NAMALWA (cell line): Measurements from ENCODE around the gene TMEM50B.
"Not testable (repeated sequence)": the region's sequence is repeated elsewhere in the genome, so short reads cannot be mapped to it uniquely, and the experiment has no call there.

Experiments
- DNase-seq: peaks from one replicate; pipeline ENCODE4 v3.0.0-alpha.2; 2015; ENCODE audit warnings: low spot score

The TMEM50B gene

DNA sequence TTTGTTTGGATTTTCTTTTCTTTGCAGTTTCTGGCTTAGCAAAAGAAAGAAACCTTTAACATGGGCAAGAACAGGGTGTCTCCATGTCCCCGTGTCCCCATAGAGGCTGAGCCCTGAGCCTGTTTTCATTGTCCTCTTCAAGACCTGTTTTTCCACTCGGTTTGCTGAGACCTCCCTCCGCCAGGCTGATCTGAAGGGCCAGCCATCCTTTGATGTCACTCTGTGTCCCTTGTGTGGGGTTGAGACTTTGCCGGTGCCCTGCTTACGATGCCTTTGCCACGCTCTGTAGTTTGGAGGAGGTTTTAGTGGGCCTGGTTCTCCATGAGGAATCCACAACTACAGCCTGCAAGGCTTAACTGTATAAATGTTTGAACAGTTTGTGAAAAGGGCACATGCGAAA, 52.7 kb downstream of the TMEM50B start:
- no peak for DNase-seq

DNA sequence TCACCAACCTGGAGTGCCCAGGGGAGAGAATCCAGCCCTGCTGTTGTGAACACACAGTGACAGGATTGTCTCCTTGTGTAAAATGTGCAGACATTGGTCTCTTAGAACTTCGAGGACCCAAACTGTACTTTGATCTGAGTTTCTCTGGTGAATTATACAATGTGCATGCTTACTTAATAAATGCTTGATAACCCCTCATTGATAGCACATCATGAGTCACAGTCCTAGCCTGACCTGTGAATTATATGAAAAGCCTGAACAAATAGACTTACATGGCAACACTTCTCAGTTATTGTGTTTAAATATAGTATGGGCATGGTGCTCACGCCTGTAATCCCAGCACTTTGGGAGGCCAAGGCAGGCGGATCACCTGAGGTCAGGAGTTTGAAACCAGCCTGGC, 53.9 kb downstream of the TMEM50B start:
- no peak for DNase-seq

DNA sequence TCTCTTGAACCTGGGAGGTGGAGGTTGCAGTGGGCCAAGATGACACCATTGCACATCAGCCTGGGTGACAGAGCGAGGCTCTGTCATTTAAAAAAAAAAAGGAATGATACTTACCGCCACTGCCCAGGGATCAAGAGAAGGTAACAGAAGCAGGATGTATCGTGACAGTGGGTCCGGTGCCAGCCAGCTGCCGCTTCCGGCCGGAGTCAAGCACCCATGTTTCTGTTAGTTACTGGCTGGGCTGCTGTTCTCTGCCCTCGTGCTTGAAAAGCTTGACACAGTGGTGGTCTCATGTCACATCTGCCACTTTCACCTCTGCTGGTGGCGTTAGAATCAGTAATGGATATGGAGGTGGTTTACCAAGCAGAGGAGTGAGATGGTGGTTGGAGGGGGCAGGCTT, 55.6 kb downstream of the TMEM50B start:
- DNase-seq = no peak

DNA sequence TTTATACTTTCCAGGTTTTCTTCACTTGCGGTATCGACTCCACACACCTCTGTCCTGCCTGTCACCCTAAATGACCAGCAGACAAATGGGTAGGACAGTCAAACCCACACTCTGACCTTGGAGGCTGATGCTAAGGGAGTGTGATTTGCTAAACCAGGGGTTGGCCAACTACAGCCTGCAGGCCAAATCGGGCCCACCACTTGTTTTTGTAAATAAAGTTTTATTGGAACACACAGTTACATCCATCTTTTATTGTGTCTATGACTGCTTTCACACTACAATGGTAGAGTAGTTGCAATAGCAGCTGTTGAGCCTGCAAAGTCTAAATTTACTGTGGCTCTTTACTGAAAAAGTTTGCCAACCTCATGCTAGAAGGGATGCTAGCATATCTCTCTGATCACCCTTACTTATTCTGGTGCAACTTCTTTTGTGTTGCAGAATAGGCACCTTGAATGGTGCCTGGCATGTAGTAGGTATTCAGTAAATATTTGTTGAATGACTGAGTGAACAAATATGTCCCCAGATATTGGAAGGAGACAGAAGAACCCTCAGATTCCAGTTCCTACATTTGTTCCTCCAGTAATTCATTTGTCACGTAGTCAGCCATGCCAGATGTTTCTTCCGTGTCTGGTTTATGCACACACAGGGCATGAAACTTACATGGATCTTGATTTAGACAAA, 57.9 kb downstream of the TMEM50B start:
- DNase-seq = no peak

DNA sequence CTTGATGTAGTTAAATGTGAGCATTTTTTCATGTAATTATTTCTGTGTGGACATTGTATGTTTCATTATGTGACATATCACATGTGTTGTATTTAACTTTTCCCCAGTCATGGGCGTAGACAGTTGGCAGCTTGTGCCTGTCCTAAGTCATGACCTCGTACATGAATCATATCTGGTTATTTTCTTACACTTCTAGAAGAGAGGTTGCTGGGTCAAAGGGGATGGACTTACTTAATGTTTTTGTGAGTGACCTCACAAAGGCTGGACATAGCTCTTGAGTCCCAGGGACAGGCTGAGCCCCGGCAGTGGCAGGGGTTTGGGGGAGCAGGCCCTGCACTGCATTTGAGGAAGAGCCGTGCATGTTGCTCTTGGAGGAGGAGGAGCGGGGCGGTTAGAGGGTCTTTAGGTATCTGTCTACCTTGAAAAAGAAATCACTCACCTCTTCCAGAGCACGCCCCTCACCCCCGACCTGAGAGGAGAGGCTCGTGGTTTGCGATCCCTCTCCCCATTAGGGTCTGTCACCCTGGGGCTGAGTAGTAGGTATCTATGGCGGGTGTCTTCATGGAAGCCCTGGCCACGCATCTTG, 60.1 kb downstream of the TMEM50B start:
- DNase-seq = no peak

DNA sequence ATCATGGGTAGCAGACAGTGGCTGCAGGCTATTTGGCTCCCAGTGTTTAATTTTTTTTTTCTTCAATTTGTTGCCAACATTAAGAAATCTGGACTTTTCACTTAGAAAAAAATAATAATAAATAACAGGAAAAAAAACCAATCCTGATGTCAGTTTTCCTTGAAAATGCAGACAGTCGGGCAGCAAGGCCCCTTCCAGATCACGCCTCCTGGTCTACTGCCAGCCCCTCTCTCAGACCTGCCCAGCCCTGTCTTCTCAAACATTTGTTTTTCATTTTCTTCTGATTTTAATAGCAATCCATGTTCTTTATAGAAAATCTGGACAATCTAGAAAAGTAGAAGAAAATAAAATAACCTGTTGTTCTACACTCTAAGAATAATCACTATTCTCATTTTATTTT, 61.1 kb downstream of the TMEM50B start:
- DNase-seq = no peak

DNA sequence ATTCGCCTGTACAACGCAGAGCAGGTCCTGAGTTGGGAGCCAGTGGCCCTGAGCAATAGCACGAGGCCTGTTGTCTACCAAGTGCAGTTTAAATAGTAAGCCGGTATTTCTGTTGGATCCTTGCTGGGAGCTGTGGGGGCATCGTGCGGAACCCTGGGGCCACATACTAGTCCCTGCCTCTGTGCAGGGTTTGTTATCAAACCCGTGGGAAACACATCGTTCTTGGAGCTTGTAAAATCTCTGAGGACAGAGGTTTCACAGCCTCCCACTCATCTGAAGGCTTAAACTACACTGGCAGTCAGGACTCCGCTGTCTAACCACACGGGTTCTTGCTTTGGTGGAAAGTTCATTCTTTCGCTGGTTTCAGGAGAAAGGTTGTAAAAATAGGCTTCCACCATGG, 64.8 kb downstream of the TMEM50B start:
- no peak for DNase-seq

DNA sequence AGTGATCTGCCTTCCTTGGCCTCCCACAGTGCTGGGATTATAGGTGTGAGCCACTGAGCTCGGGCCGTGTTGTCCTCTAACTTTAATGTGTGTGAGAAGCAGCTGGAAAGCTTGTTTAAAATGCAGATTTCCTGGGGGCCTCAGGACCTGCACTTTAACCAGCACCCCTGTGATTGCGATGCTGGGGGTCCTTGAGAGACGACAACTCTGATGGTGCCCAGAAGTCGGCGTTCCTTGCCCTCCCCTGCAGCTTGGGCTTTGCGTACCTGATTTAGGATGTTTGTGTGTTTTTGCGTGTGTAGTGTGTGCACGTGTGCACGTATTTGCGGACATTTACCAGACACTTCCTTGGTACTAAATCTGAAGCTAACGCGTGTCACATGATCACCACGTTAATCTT, 65.7 kb downstream of the TMEM50B start:
- no peak for DNase-seq

DNA sequence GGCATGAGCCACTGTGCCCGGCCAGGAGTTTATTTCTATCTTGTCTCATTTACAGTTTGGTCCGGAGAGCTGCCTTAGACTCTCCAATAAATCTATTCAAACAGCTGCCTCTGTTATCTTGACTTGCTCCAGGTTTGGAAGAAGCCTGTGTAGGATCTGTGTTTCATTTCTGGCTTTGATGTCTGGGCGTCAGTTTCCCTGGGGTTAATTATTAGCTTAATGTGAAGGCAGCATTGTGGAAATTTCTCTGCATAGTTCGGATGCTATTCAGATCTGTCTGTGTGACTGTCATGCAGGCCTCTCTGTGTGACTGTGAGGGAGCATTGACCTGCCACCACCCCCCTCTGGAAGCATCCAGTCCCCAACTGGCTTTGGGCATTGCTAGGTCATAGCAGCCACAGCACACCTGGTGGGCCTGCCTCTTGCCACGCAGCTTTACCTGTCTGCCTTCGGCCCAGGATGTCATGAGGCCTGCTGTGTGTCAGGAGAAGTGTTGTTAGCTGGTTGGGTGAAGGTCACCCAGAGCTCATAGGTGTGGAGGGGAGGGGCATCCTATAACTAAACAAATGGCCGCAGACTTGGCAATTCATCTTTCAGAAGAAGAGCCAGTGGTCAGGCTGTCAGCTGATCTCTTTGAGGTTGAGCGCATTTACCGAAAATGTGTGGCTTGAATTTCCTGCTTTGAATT, 66.8 kb downstream of the TMEM50B start:
- DNase-seq = no peak

DNA sequence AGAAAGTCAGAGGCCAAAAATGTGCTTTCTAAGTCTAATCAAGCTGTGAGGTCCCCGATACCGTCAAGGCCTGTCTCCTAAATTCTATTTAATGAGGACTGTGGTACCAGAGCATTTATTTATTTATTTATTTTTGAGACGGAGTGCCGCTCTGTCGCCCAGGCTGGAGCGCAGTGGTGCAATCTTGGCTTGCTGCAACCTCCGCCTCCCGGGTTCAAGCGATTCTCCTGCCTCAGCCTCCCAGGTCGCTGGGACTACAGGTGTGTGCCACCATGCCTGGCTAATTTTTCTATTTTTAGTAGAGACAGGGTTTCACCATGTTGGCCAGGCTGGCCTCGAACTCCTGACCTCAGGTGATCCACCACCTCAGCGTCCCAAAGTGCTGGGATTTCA, 67.3 kb downstream of the TMEM50B start:
- DNase-seq = not testable (repeated sequence)

DNA sequence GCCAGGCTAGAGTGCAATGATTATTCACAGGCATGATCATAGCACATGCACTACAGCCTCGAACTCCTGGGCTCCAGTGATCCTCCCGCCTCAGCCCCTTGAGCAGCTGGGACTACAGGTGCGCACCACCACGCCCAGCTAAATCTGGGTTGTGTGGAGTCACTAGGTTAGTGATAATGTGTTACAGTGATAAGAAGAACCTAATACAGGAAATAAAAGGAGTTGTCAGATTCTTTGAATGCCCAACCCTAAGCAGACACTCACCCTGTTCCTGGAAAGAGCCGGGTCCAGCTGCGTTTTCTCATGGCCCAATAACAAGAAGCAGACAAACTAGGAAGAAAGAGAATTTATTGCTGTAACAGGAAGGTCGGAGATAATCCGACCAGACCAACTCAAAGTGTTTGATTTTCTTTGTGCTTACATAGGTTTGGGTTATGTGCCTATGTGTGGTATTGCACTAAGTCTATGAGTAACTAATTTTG, 67.8 kb downstream of the TMEM50B start:
- no peak for DNase-seq

DNA sequence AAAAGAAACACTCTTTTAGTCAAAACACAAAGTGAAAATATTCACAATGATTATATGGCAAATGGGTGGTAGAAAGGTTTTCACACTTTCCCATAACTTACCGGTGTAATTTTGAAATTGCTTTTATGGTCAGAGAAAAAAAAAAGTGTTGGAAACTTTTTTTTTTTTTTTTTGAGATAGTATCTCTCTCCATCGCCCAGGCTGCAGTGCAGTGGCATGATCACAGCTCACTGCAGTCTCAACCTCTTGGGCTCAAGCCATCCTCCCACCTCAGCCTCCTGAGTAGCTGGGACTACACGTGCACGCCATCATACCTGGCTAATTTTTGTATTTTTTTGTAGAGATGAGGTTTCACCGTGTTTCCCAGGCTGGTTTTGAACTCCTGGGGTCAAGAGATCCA, 73.3 kb downstream of the TMEM50B start:
- no peak for DNase-seq

DNA sequence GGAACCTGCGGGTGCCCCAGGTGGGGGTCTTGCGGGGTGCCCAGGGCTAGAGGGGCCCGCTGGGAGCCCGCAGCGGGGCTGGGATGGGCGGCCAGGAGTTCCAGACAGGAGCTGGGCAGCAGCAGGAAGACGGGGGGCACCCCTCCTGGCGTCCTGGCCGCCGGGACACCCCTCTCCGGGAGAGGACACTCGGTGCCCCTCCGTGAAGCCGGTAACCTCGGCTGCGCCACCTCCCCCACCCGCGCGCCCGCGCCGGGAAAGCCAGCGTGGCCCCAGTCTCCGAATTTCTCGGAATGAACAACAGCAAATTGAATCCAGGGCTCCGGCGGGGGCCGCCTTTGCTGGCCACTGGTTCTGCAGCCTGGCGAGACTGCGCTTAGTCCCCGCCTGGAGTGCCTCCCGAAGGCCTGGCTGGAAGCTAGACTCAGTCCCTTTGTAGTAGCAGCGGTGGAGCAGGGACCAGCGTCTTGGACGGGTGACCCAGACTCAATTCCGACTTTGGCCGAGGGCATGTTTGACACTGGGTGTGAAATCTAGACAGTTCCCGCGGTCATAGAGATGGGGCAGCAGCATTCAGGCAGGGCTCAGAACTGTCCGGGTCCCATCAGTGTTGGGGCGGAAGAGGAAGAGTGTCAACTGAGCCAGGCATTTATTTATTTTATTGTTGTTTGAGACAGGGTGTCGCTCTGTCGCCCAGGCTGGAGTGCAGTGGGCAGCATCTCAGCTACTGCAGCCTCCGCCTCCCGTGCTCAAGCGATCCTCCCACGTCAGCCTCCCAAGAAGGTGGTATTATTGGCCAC, 75.8 kb downstream of the TMEM50B start:
- peak; percentile 69 for DNase-seq

DNA sequence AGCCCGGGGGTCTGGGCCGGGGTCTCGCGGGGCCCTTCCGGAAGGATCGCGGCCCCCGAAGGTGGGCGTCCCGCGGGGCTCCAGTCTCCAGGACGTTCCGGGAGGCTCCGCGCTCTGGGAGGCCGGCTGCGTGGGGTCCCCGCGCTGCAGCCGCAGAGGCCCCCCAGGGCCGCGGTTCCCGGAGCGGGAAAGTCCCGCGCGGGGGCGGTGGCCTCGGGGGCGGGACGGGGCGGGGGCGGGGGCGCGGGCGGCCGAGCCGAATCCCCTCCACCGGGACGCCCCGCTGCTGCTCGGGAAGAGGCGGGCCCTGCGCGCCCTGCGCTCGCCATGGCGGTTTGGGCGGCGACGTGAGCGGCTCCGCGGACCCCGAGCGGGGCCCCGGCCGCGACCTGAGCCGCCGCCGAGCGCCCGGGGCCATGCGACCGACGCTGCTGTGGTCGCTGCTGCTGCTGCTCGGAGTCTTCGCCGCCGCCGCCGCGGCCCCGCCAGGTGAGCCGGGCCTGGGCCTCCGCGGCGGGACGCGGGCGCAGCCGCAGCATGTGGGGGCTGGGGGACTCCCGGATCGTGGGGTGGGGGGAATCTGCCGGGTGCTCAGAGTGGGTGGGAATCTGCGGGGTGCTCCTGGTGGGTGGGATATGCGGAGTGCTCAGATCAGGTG, 76.5 kb downstream of the TMEM50B start, which contains the start of gene IFNGR2:
IFNGR2 (plus strand) TSS at position 286 of the 658 bp plus-strand sequence; CDS start at position 417, 131 bp downstream.
- peak; percentile 53 for DNase-seq

DNA sequence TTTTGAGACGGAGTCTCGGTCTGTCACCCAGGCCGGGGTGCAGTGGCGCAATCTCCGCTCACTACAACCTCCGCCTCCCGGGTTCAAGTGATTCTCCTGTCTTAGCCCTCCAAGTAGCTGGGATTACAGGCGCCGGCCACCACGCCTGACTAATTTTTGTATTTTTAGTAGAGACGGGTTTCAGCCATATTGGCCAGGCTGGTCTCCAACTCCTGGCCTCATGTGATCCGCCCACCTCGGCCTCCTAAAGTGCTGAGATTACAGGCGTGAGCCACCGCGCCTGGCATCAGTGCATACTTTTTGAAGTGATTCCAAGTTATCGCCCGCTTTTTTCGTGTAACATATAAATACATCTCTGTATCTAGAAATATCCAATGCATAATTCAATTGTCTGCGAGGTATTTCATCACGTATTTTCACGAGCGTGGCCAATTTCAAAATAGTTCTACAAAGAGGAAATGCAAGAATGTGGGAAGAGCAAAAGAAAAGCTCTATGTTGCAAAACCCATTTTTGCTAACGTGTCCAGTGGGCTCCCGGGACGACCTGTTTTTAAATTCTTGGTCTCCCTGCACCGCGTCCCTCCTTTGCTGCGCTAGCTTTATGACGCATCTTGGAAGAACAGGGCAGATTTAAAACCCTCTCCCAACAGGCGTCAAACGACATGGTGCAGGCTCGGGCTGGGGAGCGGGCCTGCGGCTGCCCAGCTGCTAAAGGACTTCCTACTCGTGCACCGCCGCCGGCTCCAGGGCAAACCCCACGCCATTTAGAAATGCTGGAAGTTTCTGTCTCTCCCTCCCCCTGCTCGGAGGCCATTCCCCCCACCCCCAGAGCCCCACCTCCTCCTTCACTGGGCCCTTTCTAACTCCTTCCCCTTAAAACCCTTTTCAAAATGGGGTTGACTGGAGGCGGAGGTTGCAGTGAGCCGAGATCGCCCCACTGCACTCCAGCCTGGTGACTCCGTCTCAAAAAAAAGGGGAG, 77.5 kb downstream of the TMEM50B start:
- peak; percentile 54 for DNase-seq

DNA sequence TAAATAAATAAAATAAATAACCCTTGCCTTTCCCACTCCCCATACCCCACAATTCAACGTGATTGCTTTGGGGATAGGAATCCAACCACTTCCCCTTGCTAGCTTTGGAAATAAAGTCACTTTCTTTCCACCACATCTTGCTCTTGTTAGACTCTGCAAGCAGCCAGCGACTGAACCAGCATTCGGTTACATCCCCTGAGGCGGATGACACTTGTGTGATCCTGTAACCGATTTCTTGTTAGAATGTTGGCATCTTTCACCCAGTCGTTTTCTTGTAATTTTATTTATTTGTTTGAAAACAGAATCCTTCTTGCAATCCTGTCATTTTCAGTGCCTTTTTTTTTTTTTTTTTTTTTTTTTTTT, 78.2 kb downstream of the TMEM50B start:
- DNase-seq = no peak
